Cardiac atrium fibroblast (primary cell): ENCODE results near the gene LTB. TPM values are rescaled to one million over a fixed set of nuclear protein-coding genes. Genes with fewer than 3 reads are reported as not detected.

Experiments used
- total RNA-seq: library from RNA; depleted of rRNA; stranded (reverse); fragments of >200 nt; gene quantifications from 2 replicates; pipeline ENCODE4 v1.2.3, GENCODE V29; 2015

The LTB gene
- total RNA-seq = not detected in 2 replicates

DNA sequence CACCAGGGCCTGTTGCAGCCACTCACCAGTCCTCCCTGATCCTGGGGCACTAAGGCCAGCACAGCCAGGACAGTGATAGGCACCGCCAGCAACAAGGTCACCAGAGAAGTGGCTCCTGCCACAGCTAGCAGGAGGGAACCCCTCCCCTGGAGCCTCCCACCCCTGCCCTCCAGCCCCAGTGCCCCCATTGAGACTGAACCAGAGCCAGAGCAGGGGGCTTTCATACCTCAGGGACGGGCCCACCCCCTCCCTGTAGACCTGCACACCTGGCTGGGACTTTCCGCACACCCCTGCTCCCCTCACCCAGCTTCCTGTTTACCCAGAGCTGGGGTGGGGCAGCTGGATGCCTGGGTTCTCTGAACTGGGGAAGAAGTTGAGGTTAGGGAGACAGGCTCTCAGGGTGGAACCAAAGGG, at the start of gene LTB:
Gene LTB (minus strand): TSS at position 195 of the 414 bp plus-strand sequence. CDS start 7 bp downstream, at position 188.

GRCh38 chr6:31620586-31621319, 38.5 kb upstream of the LTB start, which contains the start of gene PRRC2A:
Gene PRRC2A, plus strand, starts transcription at chr6:31620715. Its CDS starts 2,075 bp downstream, at chr6:31622790.

GRCh38 chr6:31614684-31615578, 32.7 kb upstream of the LTB start, which contains the start of gene AIF1:
Gene AIF1, plus strand, starts transcription at chr6:31615234. Its CDS starts 96 bp downstream, at chr6:31615330.

GRCh38 chr6:31586008-31586407, 3.8 kb upstream of the LTB start, which contains the start of gene LST1:
Gene LST1, plus strand, starts transcription at chr6:31586277. Its CDS starts 1,023 bp downstream, at chr6:31587300.

GRCh38 chr6:31575335-31575901, 6.8 kb downstream of the LTB start, which contains the start of gene TNF:
Gene TNF, plus strand, starts transcription at chr6:31575565. Its CDS starts 177 bp downstream, at chr6:31575742.

GRCh38 chr6:31572041-31572911, 9.9 kb downstream of the LTB start, which contains the start of gene LTA:
Gene LTA, plus strand, starts transcription at chr6:31572289. Its CDS starts 454 bp downstream, at chr6:31572743.

DNA sequence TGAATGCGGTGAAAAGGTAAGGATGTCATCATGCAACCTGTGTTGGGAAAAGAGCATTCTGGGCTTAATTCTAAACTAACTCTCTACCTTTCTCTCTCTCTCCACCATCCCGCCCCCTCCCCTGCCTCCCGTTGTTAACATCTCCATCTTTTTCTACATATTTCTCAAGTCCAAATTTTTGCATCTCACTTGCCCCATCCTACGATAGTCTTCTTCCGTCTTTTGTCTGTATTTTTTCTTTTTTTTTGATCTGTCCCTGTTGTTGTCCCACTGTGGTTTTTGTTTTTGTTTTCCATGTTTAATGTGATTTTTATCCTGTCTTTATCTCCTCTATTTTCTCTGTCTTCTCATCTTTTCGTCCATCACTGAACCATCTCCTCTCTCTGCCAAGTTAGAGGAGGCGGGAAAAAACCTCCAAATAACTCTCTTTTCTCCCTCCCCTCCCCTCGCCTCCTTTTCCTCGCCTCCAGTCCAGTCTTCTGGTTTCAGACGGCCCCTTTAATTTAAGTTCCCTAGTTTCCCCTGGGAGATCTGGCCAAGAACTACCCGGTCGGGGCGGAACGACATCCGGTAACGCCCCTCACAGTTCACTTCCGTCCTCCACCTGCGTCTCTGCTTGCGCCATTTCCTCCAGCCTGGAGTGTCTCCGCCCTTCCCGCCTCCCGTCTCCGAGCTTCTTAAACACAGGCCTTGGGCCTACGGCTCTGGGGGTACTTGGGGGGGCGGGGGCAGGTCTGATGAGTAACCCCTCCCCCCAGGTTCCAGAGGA, 35.1 kb downstream of the LTB start, which contains the start of gene NFKBIL1:
Gene NFKBIL1 (plus strand): TSS at position 651 of the 769 bp plus-strand sequence. CDS start 87 bp downstream, at position 738.

DNA sequence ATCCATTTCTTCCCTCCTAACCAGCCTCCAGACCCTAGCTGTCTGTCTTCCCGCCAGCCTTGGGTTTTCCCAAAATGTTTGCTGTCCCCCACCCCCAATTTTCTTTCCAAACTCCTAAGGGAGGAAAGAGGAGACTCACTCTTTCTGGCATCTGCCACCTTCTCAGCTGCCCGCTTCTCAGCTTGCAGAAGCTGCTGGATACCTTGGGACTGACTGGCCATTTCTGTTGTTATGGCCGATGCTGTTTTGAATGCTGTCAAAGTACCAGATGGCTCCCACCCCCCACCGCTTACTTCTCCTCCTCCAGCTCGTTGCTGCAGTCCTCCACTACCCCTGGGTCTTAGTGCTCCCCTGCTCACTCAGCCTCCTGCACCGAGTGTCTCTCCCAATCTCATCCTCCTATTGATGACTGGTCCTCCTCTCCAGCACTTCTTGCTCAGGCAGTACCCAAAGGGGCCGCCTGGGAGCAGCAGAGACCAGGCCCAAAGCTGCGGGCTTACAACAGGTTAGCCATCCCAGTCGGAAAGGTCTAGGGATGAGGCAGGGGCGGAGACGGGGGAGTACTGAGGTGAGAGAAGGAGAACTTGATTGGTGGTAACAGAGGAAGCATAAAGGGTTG, 35.8 kb downstream of the LTB start, which contains the start of gene ATP6V1G2:
Gene ATP6V1G2 (minus strand): TSS at position 270 of the 619 bp plus-strand sequence. CDS start 49 bp downstream, at position 221.

GRCh38 chr6:31541658-31542521, 40.3 kb downstream of the LTB start, which contains the start of gene DDX39B:
Gene DDX39B, minus strand, starts transcription at chr6:31542003. Its CDS starts 1,471 bp downstream, at chr6:31540532.

Other genes with a start within 250 kb of the LTB start
- gene HLA-B, start 225.2 kb downstream of the LTB start, total RNA-seq = 105 and 210 TPM in 2 replicates
- gene MICA, start 178.8 kb downstream of the LTB start, total RNA-seq = 39.0 and 58.8 TPM in 2 replicates
- 7.2 and 7.9 TPM in 2 replicates for gene MICB, start 84.3 kb downstream of the LTB start, total RNA-seq
- gene MCCD1, start 53.5 kb downstream of the LTB start, total RNA-seq = not detected in 2 replicates
- gene DDX39B, start 40.4 kb downstream of the LTB start, total RNA-seq = 272 and 278 TPM in 2 replicates
- gene ATP6V1G2, start 35.8 kb downstream of the LTB start, total RNA-seq = 1.3 TPM in 2 replicates
- 16.5 and 24.9 TPM in 2 replicates for gene NFKBIL1, start 34.8 kb downstream of the LTB start, total RNA-seq
- not detected in 2 replicates for gene LTA, start 10.1 kb downstream of the LTB start, total RNA-seq
- 0.16 and 0.54 TPM in 2 replicates for gene TNF, start 6.9 kb downstream of the LTB start, total RNA-seq
- gene LST1, start 3.9 kb upstream of the LTB start, total RNA-seq = 1.8 TPM in 1 of 2 replicates, not detected in the other
- not detected in 2 replicates for gene NCR3, start 10.6 kb upstream of the LTB start, total RNA-seq
- gene AIF1, start 32.8 kb upstream of the LTB start, total RNA-seq = not detected in 2 replicates
- 59.4 and 74.7 TPM in 2 replicates for gene PRRC2A, start 38.3 kb upstream of the LTB start, total RNA-seq
- gene BAG6, start 70.2 kb upstream of the LTB start, total RNA-seq = 200 and 228 TPM in 2 replicates
- 7.6 TPM in 1 of 2 replicates, not detected in the other for gene APOM, start 73.5 kb upstream of the LTB start, total RNA-seq
- gene C6orf47, start 78.4 kb upstream of the LTB start, total RNA-seq = 15.3 and 19.9 TPM in 2 replicates
- 23.2 and 28.5 TPM in 2 replicates for gene GPANK1, start 82.6 kb upstream of the LTB start, total RNA-seq
- 218 and 219 TPM in 2 replicates for gene CSNK2B, start 83.7 kb upstream of the LTB start, total RNA-seq
- 1.1 and 1.5 TPM in 2 replicates for gene LY6G5B, start 87.6 kb upstream of the LTB start, total RNA-seq
- gene LY6G5C, start 98.6 kb upstream of the LTB start, total RNA-seq = not detected in 2 replicates
- gene ABHD16A, start 120.9 kb upstream of the LTB start, total RNA-seq = 28.3 and 28.8 TPM in 2 replicates
- gene LY6G6F, start 124.4 kb upstream of the LTB start, total RNA-seq = not detected in 2 replicates
- gene LY6G6D, start 132.9 kb upstream of the LTB start, total RNA-seq = not detected in 2 replicates
- not detected in 2 replicates for gene LY6G6C, start 139.3 kb upstream of the LTB start, total RNA-seq
- not detected in 2 replicates for gene MPIG6B, start 140.9 kb upstream of the LTB start, total RNA-seq
- gene DDAH2, start 146.9 kb upstream of the LTB start, total RNA-seq = 32.1 and 53.8 TPM in 2 replicates
- 478 and 525 TPM in 2 replicates for gene CLIC1, start 154.1 kb upstream of the LTB start, total RNA-seq
- gene MSH5, start 157.6 kb upstream of the LTB start, total RNA-seq = 2.1 and 4.3 TPM in 2 replicates
- 0.54 TPM in 1 of 2 replicates, not detected in the other for gene SAPCD1, start 180.2 kb upstream of the LTB start, total RNA-seq
- gene VWA7, start 194.9 kb upstream of the LTB start, total RNA-seq = under 0.01 TPM in 1 of 2 replicates, not detected in the other
- 40.1 and 59.8 TPM in 2 replicates for gene VARS1, start 213.3 kb upstream of the LTB start, total RNA-seq
- gene LSM2, start 224.5 kb upstream of the LTB start, total RNA-seq = 20.9 and 37.3 TPM in 2 replicates
- 0.49 TPM in 1 of 2 replicates, not detected in the other for gene HSPA1L, start 232.9 kb upstream of the LTB start, total RNA-seq
- gene HSPA1A, start 233.1 kb upstream of the LTB start, total RNA-seq = 59.8 and 77.6 TPM in 2 replicates
- 61.4 and 72.9 TPM in 2 replicates for gene HSPA1B, start 245.3 kb upstream of the LTB start, total RNA-seq